ENCODE results near the gene PSEN1.

GRCh38 chr14:73149753-73150152 lies 13.4 kb downstream of the PSEN1 start:
- no peak for TF ChIP-seq CTCF (IDR thresholded peaks at IDR 0.05 in 4 of 5, conservative IDR thresholded peaks at IDR 0.05 in 1 of 5)
- TF ChIP-seq POLR2A (IDR thresholded peaks at IDR 0.05) = no peak
